Heart left ventricle (tissue), 13 donors: Measurements from ENCODE around the gene AOC3.

Source experiments
- POLR2A ChIP-seq, 2 donors: fragments of 450-650 bp; IDR thresholded peaks; one replicate each; pipeline ENCODE4 v1.6.1; 2017; ENCODE audit warnings: antibody characterized with exemption in 2 of 2, mild to moderate bottlenecking in 2 of 2, moderate library complexity in 2 of 2
- TF ChIP-seq, protein P1 (sequence below), 12 donors: fragments of 200-600 bp; sonication (generic) in 4 of 12; IDR thresholded peaks; one replicate each; pipeline versions ENCODE4 v1.5.0 to v1.8.0; 2018 to 2022; ENCODE audit warnings: antibody characterized with exemption in 12 of 12, mild to moderate bottlenecking in 5 of 12
- donor health status: ischemic (EF 13 %, LVEDD 7.1; RV severe dilation, severe dysfunction).
- donor health status: DM: no; HTN: yes; CAD: no.
- donor health status: DM: no; HTN: no; CAD: no.
- donor health status: ischemic (EF 25% LVEDD 6.9; RV normal size, moderate dysfunction).
- donor health status: ischemic (EF 25% LVEDD 5.7; RV mildly dilated, moderate dysfunction).
- donor health status: ischemic (EF 35%, LVEDD 5.7; RV mildly dilated, moderate dysfunction).
- donor health status: nonischemic (EF 11% LVEDD 7.7; RV severe dilation, severe dysfunction).
- donor health status: DM: yes; HTN: yes; CAD: no.
- donor health status: PGD.
- donor health status: ischemic (EF 29% LVEDD 5.4; RV normal size, mild dysfunction).
- donor health status: nonischemic (EF 23%, LVEDD 6.1; RV moderate dilation, normal function).

DNA sequence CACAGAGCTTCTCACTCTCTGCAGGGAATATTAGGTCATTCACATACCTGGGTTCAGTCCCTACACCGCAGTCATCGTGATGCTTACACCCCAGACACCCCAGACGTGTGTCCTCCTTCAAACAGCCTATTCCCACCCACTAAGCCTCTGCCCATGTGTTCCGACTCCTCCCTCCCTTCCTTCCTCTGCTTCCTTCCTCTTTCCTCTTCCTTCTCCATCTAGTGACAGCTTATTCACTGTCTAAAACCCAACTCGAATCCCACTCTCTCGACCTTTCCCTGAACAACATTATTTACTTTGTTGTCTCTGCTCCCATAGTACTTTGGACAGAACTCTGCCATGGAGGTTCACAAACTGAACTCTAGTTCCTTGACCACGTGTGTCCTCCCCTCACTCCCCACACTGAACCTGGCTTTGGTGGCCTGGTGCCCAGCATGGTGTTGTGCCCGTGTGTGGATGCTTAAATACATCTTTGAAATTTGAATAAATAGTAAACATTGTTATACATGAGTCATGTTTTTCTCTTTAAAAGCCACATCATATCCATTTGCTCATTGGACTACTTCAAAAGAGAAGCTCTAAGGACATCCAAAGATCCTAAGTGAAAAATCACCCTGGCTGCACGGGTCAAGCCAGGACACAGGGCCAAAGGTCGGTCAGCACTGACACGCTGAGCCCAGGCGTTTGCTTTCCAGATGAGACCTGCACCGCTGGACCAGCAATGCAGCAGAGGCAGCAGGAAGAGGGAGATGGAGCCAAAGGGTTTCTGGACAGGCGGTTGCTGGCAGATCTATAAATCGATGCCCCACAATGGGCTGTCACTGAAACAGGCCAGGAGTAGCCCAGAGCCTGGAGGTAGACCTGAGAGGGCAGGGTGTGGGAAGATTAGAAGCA is 35.5 kb downstream of the AOC3 start:
- TF ChIP-seq, protein P1, sequence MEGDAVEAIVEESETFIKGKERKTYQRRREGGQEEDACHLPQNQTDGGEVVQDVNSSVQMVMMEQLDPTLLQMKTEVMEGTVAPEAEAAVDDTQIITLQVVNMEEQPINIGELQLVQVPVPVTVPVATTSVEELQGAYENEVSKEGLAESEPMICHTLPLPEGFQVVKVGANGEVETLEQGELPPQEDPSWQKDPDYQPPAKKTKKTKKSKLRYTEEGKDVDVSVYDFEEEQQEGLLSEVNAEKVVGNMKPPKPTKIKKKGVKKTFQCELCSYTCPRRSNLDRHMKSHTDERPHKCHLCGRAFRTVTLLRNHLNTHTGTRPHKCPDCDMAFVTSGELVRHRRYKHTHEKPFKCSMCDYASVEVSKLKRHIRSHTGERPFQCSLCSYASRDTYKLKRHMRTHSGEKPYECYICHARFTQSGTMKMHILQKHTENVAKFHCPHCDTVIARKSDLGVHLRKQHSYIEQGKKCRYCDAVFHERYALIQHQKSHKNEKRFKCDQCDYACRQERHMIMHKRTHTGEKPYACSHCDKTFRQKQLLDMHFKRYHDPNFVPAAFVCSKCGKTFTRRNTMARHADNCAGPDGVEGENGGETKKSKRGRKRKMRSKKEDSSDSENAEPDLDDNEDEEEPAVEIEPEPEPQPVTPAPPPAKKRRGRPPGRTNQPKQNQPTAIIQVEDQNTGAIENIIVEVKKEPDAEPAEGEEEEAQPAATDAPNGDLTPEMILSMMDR (IDR thresholded peaks at IDR 0.05) = no peak
- no peak for TF ChIP-seq POLR2A (IDR thresholded peaks at IDR 0.05)
